ENCODE results near the gene ADAM12.
A peak's percentile ranks its signal among the peaks of the same experiment; 100 is the strongest.
"Not testable (repeated sequence)": the region's sequence is repeated elsewhere in the genome, so short reads cannot be mapped to it uniquely, and the experiment has no call there.

The ADAM12 gene

DNA sequence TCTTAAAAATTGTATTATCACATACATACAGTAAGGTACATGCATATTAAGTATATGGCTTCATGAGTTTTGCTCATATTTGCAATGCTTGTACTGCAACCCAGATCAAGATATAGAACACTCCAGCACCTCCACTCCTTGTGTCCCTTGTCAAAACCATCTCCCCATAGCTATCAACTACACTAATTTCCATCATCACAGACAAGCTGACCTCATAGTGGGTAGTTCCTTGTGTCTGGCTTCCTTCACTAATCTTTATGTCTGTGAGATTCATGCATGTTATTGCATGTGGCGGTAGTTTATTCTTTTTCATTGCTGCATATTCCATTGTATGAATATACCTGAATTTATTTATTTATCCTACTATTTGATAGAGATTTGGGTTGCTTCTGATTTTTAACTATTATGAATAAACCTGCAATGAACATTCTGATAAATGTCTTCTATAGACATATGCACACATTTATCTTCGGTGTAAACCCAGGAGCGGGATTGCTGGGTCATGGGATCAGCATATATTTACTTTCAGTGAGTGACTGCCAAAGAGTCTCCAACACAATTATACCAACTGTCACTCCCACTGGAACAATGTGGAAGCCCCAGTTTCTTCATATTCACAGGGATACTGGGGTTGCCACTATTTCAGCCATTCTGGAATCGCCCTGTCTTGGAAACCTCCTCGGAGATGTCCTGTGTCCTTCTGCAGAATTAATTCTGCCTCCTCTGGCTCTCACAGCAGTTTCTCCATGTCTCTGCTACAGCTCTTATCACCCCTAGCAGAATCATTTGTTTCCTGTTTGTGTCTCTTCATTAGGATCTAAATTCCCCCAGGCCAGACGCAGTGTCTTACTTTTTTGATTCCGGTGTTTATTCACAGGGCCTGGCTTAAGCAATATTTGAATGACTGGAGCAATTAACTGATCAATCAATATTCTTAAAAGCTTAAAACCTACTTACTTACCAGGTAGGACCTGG is 14.7 kb upstream of the ADAM12 start:
- DNase-seq = no peak

DNA sequence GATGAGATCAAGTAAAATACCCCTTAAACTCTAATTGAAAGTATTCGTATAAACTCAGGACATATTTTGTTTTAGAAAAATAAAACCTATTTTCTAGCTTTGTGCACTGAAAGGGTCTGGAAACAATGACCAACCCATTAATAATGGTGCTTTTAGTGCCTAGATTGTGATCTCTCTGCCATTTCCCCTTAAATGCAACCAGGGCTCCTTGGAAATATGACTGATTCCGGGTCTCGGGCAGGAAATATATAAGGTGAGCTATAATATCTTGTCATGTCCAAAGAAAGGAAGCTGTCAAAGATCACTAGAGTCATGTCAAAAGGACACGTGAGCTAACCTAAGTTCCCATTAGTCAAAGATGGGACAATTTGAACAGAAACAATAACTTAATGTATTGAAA is 12.4 kb upstream of the ADAM12 start:
- DNase-seq = no peak

DNA sequence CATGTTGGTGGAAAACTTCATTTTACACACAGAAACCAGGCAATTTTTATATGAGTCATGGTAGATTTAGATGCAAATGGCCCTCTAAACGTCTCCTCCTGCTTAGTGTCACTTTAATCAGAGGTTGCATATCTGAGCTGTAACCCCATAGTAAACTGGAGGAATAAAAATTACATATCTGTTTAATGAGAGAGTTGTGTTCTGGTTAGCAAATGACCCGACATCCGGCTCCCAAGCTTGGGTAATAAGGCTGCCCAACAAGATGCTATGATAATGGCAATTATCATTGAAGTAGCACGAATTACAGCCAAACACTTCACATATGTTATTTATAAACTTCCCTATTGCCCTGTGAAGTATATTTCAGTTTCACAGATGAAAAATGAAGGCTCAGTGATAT is 10.6 kb upstream of the ADAM12 start:
- DNase-seq = no peak

DNA sequence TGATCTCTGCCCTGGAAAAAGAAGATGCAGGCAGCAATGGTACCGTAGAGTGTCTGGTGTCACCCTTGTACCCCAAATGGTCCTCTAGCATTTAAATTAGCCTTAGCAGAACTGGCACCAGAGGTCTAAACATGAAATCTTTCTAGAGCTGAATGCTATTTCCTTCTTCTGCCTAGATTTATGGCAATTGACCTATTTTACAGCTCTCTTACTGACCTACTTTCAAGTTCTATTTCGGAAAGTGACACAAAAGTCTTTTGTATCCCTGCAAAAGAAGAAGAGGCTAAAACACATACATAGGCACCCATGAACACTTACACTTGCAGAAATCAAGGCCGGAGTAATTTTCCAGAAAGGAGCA is 10.1 kb upstream of the ADAM12 start:
- DNase-seq = no peak

DNA sequence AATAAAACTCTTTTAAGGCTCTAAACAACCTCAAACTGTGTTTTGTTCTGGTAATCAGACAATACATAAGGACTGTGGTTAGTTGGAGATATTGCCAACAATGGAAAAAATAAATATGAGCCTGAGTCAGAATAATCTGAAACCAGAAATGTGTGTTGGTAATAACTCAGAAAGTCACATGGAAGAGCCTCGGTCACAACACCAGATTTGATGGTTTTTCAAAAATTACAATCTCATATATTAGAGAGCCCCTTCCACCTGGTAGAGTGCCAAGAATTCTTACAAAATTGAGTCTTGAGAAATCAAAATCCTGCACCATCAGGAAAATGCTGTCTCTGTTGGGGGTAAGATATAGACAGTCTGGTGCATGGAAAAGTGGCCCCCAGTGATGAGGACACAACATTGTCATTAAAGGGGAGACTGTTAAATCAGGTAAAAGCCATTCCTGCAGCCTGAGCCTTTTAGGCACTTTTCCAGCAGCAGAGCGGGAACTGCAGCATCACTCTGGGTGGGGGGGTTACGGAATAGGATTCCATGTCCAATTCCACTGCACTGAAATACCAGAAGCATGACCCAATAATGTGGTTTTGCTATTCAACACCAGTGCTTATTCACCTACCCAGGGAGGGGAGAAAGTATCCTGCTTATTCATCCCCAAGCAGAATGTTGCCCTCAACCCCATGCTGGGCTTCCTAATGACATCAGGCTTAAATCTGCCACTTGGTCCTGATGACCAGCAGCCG is 9.5 kb upstream of the ADAM12 start:
- DNase-seq = no peak

DNA sequence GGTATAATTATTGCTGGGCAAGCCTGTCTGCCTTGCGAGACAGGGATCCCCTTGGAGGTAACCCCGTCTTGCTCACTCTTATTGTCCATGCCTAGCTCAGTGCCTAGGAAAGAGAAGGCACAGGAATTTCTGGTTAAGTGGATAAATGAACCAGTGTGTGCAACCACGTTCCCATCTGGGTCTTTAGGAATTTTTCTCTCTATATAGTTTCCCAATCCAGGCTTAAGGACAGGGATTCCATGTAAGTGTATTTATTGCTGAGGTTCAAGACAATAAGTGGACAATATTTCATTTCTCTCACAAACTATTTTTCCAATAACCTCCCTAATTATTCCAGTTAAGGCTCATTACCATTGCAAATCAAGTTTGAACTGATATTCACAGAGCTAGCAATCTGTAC is 8.9 kb upstream of the ADAM12 start:
- DNase-seq = no peak

DNA sequence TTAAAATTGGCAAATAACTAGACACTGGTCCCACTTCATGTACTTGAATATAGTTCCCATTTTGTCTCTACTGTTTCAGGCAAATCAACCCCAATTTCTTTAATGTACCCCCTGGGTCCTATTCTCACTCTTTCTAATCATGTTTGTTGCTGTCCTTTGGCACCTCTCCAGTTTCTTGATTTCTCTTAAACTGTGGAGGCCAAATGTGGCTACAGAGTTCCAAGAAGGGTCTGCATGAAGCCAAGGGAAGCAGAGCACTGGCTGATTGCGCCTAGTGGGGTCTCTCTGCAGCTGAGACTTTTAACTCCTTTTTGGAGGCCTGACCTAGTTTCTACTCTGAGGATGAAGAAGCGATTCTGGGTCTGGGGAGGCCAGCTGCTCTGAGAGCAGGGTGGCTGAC is 6.7 kb upstream of the ADAM12 start:
- DNase-seq = no peak

DNA sequence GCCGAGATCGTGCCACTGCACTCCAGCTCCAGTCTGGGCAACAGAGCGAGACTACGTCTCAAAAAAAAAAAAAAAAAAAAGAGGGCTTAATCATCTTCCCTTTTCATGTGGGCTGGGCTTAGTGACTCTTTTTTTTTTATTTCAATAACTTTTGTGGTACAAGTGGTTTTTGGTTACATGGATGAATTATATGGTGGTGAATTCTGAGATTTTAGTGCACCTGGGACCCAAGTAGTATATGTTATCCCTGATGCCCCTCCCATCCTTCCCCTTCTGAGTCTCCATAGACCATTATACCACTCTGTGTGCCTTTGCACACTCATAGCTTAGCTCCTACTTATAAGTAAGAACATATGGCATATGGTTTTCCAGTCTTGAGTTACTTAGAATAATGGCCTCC is 4.8 kb upstream of the ADAM12 start:
- DNase-seq = no peak

DNA sequence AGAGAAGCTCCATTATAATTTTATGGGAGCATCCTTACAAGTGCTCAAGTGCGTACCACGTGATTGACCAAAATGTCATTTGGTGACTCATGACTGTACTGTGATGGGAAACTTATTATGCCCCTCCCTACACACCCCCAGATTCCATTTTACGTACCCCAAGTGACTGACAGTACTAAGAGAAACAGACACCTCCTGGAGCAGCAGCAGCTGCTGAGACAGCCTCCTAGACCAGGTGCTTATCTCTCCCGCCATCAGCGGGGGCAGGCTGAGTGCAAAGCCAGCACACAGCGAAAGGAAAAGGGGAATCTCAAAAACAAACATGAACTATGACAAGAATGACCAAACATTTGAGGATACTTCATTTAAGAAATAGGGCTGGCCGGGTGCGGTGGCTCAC is 4.2 kb upstream of the ADAM12 start:
- no peak for DNase-seq

DNA sequence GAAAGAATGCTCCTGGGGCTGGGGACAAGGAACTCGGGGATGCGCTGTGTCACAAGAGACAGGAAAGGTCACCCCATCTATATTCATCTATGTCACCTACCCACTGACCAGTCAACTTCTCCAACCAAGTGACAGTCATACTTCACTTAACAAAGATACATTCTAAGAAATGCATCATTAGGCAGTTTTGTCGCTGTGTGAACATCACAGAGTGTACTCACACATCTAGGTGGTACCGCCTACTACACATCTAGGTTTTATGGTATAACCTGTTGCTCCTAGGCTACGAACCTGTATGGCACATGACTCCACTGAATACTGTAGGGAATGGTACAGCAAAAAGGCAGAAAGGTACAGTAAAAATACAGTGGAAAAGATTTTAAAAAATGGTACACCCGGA is 3.8 kb upstream of the ADAM12 start:
- DNase-seq = no peak

DNA sequence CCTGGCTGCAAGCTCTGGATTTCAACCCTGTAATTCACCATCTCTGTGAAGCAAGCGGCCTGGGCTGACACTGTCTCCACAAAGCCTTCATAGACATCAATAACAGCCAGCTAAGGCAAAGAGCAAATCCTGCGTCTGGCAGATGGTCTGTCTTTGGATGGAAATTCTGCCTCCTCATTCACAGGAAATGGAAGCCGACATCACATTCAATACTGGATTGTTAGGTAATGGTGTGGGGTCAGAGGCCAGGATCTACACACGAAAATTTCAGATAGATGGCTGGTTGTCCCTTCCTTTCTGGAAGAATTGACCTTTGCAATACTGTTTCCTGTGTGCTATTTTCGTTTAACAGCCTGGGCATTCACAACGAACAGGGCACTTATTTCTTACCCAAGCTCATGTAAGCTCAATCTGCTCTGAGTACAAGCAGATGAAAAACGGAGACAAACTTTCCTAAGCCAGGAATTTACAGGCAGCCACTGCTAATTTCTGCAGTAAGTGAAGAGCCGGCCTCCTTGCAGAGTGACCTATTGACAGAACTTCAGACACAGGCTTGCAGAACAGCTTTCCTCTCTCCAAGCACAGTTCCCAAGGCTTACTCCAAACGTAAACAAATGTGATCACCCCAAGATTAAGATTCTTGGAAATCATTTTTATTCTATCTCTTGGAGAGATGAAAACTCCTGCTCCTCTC is 3.1 kb upstream of the ADAM12 start:
- no peak for DNase-seq

DNA sequence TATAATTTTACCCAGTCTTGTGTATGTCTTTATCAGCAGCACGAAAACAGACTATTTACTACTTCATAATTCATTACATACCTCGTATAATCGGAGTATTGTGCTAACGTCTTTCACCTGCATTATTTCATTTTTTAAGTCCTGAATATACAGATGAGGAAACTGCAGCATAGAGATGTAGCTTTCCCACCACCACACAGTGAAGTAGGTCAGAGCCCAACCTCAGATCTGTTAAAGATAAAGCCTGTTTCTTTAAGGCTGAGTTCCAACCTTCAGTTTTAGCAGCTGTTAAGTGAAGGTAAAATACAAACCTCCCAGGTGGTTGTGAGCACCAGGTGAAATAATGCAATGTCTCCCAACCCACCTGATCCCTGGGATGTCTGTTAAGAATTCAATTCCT is 2.0 kb upstream of the ADAM12 start:
- DNase-seq = no peak

DNA sequence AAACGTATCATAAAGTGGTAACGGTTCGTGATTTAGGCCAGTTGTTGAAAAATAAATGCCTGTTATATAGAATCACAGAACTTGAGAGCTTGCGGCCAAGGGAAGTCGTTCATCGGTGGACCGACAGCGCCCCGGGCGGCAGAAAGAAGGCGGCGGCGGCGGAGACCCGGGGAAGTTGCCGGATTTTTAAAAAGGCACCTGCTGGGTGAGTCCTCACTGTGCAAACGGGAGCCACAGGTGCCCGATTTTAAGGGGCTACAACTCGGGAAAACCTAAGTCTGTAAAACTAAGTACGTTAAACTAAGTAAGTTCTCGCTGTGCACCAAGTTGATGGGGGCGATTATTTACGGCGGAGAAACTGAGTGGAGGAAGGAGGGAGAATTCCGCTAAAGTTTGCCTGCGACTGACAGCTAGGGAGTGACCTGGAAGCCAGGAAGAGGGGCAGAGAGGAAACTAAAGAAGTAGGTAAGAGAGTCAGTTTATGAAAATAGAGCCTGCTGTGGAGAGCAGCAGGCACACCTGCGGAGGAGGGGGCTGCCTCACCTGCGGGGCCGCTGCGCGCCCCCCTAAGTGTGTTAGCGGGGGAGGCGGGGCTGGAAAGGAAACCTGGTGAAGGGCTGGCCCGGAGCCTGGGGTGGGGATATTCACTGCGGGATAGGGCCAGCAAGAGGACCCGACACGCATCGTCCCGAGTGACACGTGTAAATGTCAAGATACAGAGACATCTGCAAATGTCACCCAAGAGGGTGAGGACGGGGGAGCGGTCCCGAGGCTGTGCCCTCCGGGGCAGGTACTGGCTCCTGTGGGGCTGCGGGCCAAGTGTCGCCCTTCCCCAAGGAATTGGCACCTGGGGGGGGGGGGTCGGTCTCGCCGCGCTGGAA is 996 bp downstream of the ADAM12 start:
- DNase-seq = peak in 1 of 2 experiments; percentile 18

DNA sequence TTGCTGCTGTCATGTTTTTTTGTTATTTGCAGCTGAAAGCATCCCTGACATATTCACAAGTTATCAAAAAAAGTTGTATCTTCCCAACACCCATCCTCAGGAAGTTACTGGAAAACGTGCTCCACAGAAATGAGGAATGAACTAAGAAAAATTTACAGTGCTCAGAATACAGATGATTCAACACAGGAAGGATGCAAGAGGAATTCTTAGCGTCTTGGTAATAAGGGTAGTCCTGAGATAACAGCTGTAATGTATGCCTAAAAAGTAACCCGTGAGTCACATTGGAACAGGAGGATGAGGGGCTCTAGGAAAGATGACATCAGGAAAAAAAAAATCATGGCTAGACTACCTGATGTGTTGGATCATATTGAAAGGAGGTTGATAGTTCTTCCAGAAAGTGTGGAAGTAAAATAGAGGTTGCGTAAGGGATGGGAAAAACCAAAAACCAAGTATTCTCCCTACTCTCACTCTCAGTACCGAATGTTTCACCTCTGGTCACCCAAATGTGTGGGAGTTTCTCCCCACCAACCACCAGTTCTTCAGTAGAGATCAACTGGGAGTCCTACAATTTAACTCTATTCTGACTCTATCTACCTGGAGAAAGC is 3.9 kb downstream of the ADAM12 start:
- no peak for DNase-seq

DNA sequence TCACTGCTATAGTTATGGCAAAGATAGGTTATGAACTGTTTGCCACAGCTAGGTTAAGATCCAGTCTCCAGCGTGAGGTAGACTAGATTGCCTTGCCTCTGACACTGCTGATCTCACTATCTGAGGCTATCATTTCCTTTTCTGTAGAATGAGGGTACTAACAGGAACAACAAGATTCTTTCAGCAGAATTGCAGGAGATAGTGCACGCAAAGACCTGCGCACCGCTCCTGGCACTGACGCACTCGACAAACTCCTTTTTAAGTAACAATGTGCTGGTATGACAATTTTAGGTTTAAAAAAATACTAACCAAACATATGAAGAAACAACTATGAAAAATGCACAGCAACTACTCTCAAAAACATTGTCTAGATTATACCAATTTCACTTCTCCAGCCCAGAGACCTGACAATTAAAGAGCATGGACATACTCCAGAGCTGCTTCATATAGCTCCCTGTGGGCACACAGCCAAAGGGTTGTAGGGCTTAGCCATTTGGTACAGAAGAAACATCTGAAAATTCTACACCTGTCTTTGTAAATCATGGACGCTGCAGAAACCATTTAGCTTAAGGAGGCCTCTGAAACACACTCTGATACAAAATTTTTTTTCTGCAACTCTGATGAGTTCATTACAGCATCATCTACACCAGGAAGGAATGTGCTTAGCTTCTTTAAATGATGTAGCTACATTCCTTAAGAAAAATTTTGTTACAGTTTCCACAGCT is 7.8 kb downstream of the ADAM12 start:
- DNase-seq = no peak

DNA sequence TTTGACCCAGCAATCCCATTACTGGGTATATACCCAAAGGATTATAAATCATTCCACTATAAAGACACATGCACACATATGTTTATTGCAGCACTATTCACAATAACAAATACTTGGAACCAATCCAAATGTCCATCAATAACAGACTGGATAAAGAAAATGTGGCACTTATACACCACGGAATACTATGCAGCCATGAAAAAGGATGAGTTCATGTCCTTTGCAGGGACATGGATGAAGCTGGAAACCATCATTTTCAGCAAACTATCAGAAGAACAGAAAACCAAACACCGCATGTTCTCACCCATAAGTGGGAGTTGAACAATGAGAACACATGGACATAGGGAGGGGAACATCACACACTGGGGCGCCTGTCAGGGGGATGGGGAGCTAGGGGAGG is 9.1 kb downstream of the ADAM12 start:
- DNase-seq = not testable (repeated sequence)

DNA sequence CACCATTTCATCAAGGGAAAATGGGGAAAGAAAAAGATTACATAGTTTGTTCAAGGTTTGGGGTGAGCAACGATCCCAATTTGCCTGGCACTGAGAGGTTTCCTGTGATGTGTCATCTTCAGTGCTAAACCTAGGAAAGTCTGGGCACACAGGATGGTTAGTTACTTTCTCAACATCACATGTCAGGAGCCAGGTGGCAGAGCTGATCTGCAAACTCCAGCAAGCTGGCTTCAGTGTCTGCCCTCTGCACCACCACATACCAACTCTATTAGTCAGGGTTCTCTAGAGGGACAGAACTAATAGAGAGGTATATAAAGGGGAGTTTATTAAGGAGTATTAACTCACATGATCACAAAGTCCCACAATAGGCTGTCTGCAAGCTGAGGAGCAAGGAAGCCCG is 11.3 kb downstream of the ADAM12 start:
- DNase-seq = no peak

DNA sequence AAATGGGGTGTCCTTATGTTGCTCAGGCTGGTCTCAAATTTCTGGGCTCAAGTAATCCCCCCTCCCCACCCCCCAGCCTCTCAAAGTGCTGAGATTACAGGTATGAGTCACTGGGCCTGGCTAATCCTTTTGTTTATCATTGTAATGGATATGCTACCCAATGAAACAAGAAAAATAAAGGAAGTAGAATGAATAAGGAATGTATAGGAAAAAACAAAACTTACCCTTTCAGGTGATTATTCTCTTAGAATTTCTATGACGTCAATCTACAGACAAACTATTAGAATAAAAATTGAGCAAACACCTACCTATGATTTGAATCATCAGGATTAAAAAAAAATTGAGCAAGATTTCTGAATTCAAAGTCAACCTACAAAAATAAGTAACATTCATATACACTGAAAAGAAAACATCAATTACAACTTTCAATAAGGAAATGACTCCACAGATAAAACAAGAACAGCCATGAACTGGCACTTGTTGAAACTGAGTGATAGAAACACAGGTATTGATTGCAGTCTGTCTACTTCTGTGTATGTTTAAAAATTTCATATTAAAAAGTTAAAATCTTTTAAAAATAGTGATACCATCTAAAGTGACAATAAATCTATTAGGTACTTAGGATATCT is 12.2 kb downstream of the ADAM12 start:
- DNase-seq = no peak

DNA sequence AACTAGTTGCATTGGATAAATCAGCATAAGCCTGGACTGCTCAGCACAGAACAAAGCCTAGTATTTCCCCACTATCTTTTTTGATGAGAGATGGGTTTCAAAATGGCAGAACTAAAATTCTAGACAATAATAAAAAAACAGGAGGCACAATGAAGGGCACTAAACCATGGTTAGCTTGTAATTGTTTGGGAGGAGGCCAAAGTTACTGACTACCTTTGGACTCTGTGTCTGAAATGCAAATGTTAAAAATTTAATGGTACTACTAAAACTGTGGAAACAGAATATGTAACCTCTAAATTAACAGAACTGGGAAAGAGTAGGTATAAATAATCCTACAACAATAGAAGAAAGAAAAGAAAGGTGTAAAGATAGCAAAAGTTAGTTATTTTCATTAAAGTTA is 13.0 kb downstream of the ADAM12 start:
- DNase-seq = no peak

DNA sequence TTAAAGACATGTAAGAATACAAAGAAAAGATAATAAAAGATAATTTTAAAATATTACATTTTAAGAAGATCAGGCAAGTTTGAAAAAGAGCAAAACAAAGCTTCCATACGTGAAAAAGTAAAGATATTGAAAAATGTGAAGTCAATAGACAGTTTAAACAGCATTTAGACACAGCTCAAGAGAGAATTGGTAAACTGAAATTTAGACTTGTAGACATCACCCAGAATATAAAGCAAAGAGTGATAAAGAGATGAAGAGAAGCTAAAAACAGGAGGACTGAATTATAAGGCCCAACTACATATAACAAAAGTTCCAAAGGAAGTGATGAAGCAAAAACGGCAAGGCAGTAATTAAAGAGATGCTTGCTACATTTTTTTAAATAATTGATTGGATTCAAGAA is 13.8 kb downstream of the ADAM12 start:
- DNase-seq = no peak

DNA sequence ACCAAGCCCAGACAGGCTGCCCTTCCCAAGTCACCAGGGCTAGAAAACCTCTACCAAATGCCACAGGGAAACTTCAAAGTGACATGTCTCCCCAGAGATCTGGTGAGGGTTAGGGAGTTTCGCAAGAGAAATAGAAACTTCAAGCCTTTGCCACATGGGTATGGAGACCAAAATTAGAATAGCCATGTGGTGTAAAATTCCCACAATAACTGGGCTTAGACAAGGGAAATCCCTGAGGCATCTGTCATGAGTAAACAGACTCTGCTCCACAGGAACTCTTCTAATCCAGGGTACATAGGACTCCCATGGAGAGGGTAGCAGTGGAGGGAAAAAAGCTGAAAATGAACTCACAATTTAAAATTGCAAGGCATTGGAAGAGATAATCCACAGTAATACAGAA is 14.3 kb downstream of the ADAM12 start:
- no peak for DNase-seq
